ENCODE data around the gene ADAM22.

GRCh38 chr7:88244258-88244657 lies 310.2 kb downstream of the ADAM22 start:
- TF ChIP-seq POLR2A (IDR thresholded peaks at IDR 0.05; ENCODE audit: low read length) (no peak), CTCF (IDR thresholded peaks at IDR 0.05) (no peak), RCOR1 (IDR thresholded peaks at IDR 0.05; ENCODE audit: low read depth, low read length) (no peak), CEBPB (IDR thresholded peaks at IDR 0.05) (no peak), GATA3 (IDR thresholded peaks at IDR 0.05; ENCODE audit: borderline replicate concordance) (no peak), POLR2AphosphoS2 (conservative IDR thresholded peaks at IDR 0.05; ENCODE audit: low read length) (no peak)

All from A549 (cell line).